ENCODE data around the gene UVRAG.
A peak's percentile ranks its signal among the peaks of the same experiment; 100 is the strongest.
"Not testable (repeated sequence)": the region's sequence is repeated elsewhere in the genome, so short reads cannot be mapped to it uniquely, and the experiment has no call there.

UVRAG gene

GRCh38 chr11:76074148-76075095, 259.4 kb downstream of the UVRAG start:
- H3K27ac ChIP-seq (ENCODE audit: extremely low read depth, low read depth, low read length) = no peak overlapping the region
- ChIA-PET POLR2A (no interaction called here), CTCF (interaction anchor here (0.5 to 1.2 kb wide), 3 partner anchors 102 to 479 kb away, joined by 3 read pairs; no protein-coding TSS in a partner anchor)
- no peak overlapping the region for H3K4me3 ChIP-seq (ENCODE audit: low read depth, low read length)
- H3K4me1 ChIP-seq (ENCODE audit: control insufficient read depth, insufficient read depth, low read length) = no peaks in the 10 kb centered on the region
- H3K36me3 ChIP-seq (ENCODE audit: control insufficient read depth in 2 of 2, insufficient read depth in 1 of 2, low read length in 2 of 2) = no peaks in the 10 kb centered on the region
- H3K9me3 ChIP-seq (ENCODE audit: control insufficient read depth, insufficient read depth, low read depth, low read length) = no peaks in the 10 kb centered on the region
- TF ChIP-seq ZNF266 (tag by site-specific recombination; IDR thresholded peaks at IDR 0.05; ENCODE audit: low read depth) = no peak
- TF ChIP-seq BCL6B (tag by site-specific recombination; IDR thresholded peaks at IDR 0.05) = 0 out of 2 replicates have a peak, but pooled peaks have one; percentile 31

GRCh38 chr11:76075716-76076115, 260.7 kb downstream of the UVRAG start:
- CTCF ChIA-PET = interaction anchor here (0.6 to 0.7 kb wide), 2 partner anchors 20 to 369 kb away, joined by 3 to 5 read pairs; no protein-coding TSS in a partner anchor
- Histone ChIP-seq H3K36me3 (ENCODE audit: control insufficient read depth in 2 of 2, insufficient read depth in 1 of 2, low read length in 2 of 2) (no peaks in the 10 kb centered on the region), H3K27ac (ENCODE audit: extremely low read depth, low read depth, low read length) (no peak overlapping the region), H3K4me3 (ENCODE audit: low read depth, low read length) (no peak overlapping the region), H3K9me3 (ENCODE audit: control insufficient read depth, insufficient read depth, low read depth, low read length) (no peaks in the 10 kb centered on the region), H3K4me1 (ENCODE audit: control insufficient read depth, insufficient read depth, low read length) (no peaks in the 10 kb centered on the region)
- POLR2A ChIA-PET = no interaction called here
- TF ChIP-seq ZNF175 (tag by site-specific recombination; IDR thresholded peaks at IDR 0.05) = no peak
- no peak for TF ChIP-seq REPIN1 (tag by site-specific recombination; IDR thresholded peaks at IDR 0.05; ENCODE audit: low read depth)
- TF ChIP-seq ZNF558 (tag by site-specific recombination; IDR thresholded peaks at IDR 0.05) = no peak
- no peak for TF ChIP-seq ZNF776 (tag by site-specific recombination; IDR thresholded peaks at IDR 0.05; ENCODE audit: borderline replicate concordance)
- TF ChIP-seq ZBTB20 (tag by site-specific recombination; IDR thresholded peaks at IDR 0.05) = no peak
- TF ChIP-seq SETDB1 (IDR thresholded peaks at IDR 0.05; ENCODE audit: insufficient read length, low read length) = no peak
- no peak for TF ChIP-seq ZNF404 (tag by site-specific recombination; IDR thresholded peaks at IDR 0.05)
- TF ChIP-seq ZBTB44 (tag by site-specific recombination; IDR thresholded peaks at IDR 0.05) = no peak
- TF ChIP-seq ZBTB1 (tag by site-specific recombination; IDR thresholded peaks at IDR 0.05) = no peak
- TF ChIP-seq ZNF48 (tag by site-specific recombination; IDR thresholded peaks at IDR 0.05) = no peak
- TF ChIP-seq ZFP3 (tag by site-specific recombination; IDR thresholded peaks at IDR 0.05; ENCODE audit: low read depth) = no peak
- TF ChIP-seq ZNF585B (tag by site-specific recombination; IDR thresholded peaks at IDR 0.05) = no peak

GRCh38 chr11:76076253-76076652, 261.2 kb downstream of the UVRAG start:
- H3K27ac ChIP-seq (ENCODE audit: extremely low read depth, low read depth, low read length); H3K4me3 ChIP-seq (ENCODE audit: low read depth, low read length); H3K36me3 ChIP-seq (ENCODE audit: control insufficient read depth in 2 of 2, insufficient read depth in 1 of 2, low read length in 2 of 2); H3K4me1 ChIP-seq (ENCODE audit: control insufficient read depth, insufficient read depth, low read length); POLR2A ChIA-PET; H3K9me3 ChIP-seq (ENCODE audit: control insufficient read depth, insufficient read depth, low read depth, low read length): not testable (repeated sequence)
- CTCF ChIA-PET = interaction anchor here (0.7 kb wide), 2 partner anchors 20 to 806 kb away, joined by 3 read pairs; no protein-coding TSS in a partner anchor

GRCh38 chr11:76076749-76077148, 261.7 kb downstream of the UVRAG start:
- CTCF ChIA-PET = interaction anchor here (0.7 to 1.1 kb wide), 2 partner anchors 75 to 805 kb away, joined by 3 to 4 read pairs; no protein-coding TSS in a partner anchor
- TF ChIP-seq ZNF626 (tag by site-specific recombination; IDR thresholded peaks at IDR 0.05) (no peak), ZNF354C (tag by site-specific recombination; IDR thresholded peaks at IDR 0.05; ENCODE audit: borderline replicate concordance, low read depth) (no peak), EGR2 (tag by site-specific recombination; IDR thresholded peaks at IDR 0.05; ENCODE audit: low read depth) (no peak), ZNF704 (tag by site-specific recombination; IDR thresholded peaks at IDR 0.05) (no peak), ZNF639 (tag by site-specific recombination; IDR thresholded peaks at IDR 0.05) (no peak), ZNF670 (tag by site-specific recombination; IDR thresholded peaks at IDR 0.05; ENCODE audit: low read depth) (no peak), ZNF843 (tag by site-specific recombination; IDR thresholded peaks at IDR 0.05) (no peak)

More at GRCh38 chr11:76076749-76077148, 261.7 kb downstream of the UVRAG start:
- no peaks in the 10 kb centered on the region for H3K36me3 ChIP-seq (ENCODE audit: control insufficient read depth in 2 of 2, insufficient read depth in 1 of 2, low read length in 2 of 2)
- no peak overlapping the region for H3K27ac ChIP-seq (ENCODE audit: extremely low read depth, low read depth, low read length)
- POLR2A ChIA-PET = no interaction called here
- no peaks in the 10 kb centered on the region for H3K4me1 ChIP-seq (ENCODE audit: control insufficient read depth, insufficient read depth, low read length)
- H3K9me3 ChIP-seq (ENCODE audit: control insufficient read depth, insufficient read depth, low read depth, low read length) = no peaks in the 10 kb centered on the region
- no peak overlapping the region for H3K4me3 ChIP-seq (ENCODE audit: low read depth, low read length)

Data from HEK293 (cell line).